ENCODE results near the gene SIRPB2.
A peak's percentile ranks its signal among the peaks of the same experiment; 100 is the strongest.

Gene SIRPB2

DNA sequence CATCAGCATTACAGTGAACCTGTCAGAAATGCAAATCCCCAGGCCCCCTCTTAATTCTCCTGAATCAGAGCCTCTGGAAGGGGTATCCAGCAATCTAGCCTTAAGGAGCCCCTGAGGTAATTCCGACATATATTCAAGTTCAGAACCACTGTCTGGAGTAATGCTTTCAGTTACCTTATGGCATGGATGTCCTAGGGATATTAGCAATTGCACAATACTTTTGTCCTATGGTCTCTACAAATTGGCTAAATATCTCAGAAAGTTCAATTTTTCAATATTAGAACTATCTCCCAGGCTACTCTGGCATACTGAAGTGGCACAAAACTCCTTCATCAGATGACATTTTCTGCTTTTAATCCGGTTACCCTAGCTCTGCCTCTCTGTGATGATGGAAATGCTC, 30.9 kb downstream of the SIRPB2 start:
- no peak for DNase-seq (ENCODE audit: low read depth)
- H3K4me3 ChIP-seq (ENCODE audit: low read depth, low read length) = no peak overlapping the region
- TF ChIP-seq, protein P1, sequence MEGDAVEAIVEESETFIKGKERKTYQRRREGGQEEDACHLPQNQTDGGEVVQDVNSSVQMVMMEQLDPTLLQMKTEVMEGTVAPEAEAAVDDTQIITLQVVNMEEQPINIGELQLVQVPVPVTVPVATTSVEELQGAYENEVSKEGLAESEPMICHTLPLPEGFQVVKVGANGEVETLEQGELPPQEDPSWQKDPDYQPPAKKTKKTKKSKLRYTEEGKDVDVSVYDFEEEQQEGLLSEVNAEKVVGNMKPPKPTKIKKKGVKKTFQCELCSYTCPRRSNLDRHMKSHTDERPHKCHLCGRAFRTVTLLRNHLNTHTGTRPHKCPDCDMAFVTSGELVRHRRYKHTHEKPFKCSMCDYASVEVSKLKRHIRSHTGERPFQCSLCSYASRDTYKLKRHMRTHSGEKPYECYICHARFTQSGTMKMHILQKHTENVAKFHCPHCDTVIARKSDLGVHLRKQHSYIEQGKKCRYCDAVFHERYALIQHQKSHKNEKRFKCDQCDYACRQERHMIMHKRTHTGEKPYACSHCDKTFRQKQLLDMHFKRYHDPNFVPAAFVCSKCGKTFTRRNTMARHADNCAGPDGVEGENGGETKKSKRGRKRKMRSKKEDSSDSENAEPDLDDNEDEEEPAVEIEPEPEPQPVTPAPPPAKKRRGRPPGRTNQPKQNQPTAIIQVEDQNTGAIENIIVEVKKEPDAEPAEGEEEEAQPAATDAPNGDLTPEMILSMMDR (conservative IDR thresholded peaks at IDR 0.05; ENCODE audit: low read depth, low read length) = no peak

DNA sequence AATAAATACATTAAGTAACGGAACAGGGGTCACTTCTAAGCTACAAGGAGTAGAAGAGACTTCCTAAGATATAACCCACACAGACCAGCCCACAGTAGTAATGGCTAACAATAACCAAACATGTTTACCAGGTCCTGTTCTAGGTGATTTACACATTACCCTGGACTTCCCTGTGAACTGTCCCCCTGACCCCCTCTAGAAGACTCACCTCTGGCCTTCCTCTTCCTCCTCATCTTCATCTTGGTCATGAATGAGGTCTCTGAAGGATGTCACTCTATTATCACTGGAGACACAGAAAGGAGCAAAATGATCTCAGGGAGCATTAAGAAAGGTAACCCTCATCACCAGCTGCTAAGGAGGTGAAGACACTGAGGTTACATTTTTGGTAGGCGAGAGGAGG, 33.2 kb downstream of the SIRPB2 start:
- no peak overlapping the region for H3K4me3 ChIP-seq (ENCODE audit: low read depth, low read length)
- no peak for DNase-seq (ENCODE audit: low read depth)
- TF ChIP-seq, protein P1 (conservative IDR thresholded peaks at IDR 0.05; ENCODE audit: low read depth, low read length) = no peak

DNA sequence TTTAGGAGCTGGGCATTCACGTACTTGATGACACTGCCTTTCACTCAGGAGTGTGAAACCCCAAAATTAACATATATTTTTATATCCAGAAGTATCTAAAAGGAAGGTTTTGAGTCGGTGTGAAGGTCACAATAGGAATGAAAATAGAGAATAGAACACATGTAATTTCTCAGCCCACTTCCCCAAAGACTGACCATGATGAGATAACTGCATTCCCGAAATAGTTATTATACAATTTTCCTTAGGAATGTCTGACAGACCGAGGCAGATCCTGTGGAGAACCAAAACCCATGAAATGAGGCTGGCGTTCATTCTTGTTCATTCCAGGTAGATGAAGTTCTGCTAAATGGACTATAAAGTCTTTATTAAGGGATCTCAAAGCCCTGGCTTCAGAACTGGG, 34.9 kb downstream of the SIRPB2 start:
- peak; percentile 69 for DNase-seq (ENCODE audit: low read depth)
- TF ChIP-seq, protein P1 (conservative IDR thresholded peaks at IDR 0.05; ENCODE audit: low read depth, low read length) = no peak
- no peak overlapping the region for H3K4me3 ChIP-seq (ENCODE audit: low read depth, low read length)

DNA sequence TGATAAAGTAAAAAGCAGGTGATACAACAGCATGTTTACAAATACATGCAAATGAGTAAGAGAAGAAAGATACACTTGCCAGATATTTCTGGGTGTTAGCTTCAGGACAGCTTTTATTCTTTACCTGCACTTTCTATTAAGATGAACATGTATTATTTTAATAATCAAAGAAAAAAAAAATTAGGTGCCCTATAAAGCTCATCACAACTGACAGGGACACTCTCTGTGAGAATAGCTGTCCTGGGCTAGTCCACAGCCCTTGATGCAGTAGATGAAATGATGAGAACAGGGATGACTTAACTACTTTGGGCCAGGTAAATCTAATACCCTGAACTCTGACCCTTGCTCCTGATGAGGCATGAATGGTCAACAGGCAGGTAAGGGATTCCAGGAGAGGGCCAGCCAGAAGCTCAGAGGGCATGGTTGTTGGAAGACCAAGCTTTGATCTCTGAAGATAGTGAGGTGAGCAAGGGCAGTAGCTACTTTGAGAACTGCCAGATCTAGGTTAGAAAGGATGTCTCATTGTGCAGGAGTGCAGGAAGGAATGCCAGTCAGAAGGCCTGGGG, 40.2 kb downstream of the SIRPB2 start:
- TF ChIP-seq, protein P1 (conservative IDR thresholded peaks at IDR 0.05; ENCODE audit: low read depth, low read length) = no peak
- H3K4me3 ChIP-seq (ENCODE audit: low read depth, low read length) = no peak overlapping the region
- no peak for DNase-seq (ENCODE audit: low read depth)

DNA sequence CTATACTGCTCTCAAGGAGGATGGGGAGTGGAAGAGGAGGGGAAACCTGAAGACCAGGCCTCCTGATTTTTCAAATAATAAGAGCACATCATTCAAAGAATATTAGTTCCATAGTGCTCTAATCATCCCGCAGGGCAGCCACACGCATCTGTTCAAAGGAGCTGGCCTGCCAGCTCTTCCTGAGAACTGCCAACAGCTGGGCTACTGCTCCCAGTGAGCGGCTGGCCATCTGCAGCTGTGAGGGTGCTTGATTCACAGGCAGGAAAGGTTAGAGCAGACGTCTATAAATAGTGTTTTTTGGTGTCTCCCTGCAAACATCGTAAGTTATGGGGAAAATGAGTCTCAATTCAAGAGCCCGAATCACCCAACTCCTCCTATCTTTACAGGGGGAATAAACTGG, 41.9 kb downstream of the SIRPB2 start:
- TF ChIP-seq, protein P1 (conservative IDR thresholded peaks at IDR 0.05; ENCODE audit: low read depth, low read length) = no peak
- no peak overlapping the region for H3K4me3 ChIP-seq (ENCODE audit: low read depth, low read length)
- DNase-seq (ENCODE audit: low read depth) = no peak

DNA sequence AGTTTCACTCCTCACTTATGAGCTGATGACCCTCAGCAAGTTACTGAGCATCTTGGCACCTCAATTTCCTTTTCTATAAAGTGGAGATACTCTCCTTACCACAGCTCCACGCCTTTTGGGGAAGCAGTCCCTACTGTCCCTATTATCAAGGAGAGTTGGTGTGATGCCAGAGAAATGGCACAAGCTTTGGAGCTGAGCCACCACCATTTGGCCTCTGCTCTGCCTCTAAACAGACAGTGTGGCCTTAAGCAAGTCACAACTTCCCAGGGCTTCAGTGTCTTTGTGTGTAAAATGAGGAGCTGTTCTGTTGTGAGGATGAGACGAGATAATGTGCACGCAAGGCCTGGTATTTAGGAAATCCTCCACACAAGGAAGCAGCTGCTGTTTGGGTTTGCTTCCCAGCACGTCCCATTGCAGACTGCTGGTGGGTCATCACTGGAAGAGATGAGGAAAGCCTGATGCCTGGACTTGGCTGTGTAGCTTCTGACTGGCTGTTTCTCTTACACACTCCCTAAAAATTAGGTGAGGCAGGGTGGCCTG, 43.1 kb downstream of the SIRPB2 start:
- no peak overlapping the region for H3K4me3 ChIP-seq (ENCODE audit: low read depth, low read length)
- TF ChIP-seq, protein P1 (conservative IDR thresholded peaks at IDR 0.05; ENCODE audit: low read depth, low read length) = no peak
- DNase-seq (ENCODE audit: low read depth) = no peak

DNA sequence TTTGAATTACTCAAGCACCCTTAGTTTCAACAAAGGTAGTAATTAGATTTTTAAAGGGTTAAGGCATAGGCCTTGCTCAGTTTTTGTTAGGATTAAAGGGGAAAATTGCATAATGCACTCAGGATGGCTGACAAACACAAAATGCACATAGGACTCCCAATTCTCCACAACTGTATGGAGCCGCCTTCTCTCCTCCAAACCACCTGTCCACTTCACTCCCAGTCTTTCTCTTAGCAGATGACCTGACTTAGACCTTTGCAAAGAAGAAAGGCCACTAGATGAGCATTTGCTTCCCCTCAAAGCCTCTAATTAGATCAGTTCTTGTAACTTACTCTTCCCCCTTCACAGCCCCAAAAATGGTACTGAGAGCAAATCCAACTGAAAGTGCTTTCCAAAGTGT, 44.7 kb downstream of the SIRPB2 start:
- TF ChIP-seq, protein P1 (conservative IDR thresholded peaks at IDR 0.05; ENCODE audit: low read depth, low read length) = no peak
- no peak overlapping the region for H3K4me3 ChIP-seq (ENCODE audit: low read depth, low read length)
- no peak for DNase-seq (ENCODE audit: low read depth)

All from choroid plexus epithelial cell (primary cell).